GM10847 (cell line): Measurements from ENCODE around the gene MAP3K6.

Experiments
- POLR2A ChIP-seq: IDR thresholded peaks from 2 replicates; pipeline ENCODE4 v1.6.1; 2011; ENCODE audit not compliant: insufficient read length; ENCODE audit errors: extremely low read depth

MAP3K6 gene

GRCh38 chr1:27398405-27399149, 31.8 kb upstream of the MAP3K6 start:
- no peak for TF ChIP-seq POLR2A

GRCh38 chr1:27397749-27398148, 31.0 kb upstream of the MAP3K6 start:
- no peak for TF ChIP-seq POLR2A

GRCh38 chr1:27397110-27397509, 30.3 kb upstream of the MAP3K6 start:
- TF ChIP-seq POLR2A, result no peak

GRCh38 chr1:27395441-27396195, 28.9 kb upstream of the MAP3K6 start:
- TF ChIP-seq POLR2A, result no peak

- no peak for TF ChIP-seq POLR2A
Measured at GRCh38 chr1:27394925-27395324, 28.2 kb upstream of the MAP3K6 start.

GRCh38 chr1:27394282-27394658, 27.5 kb upstream of the MAP3K6 start:
- TF ChIP-seq POLR2A, result no peak

GRCh38 chr1:27393641-27394281, 27.0 kb upstream of the MAP3K6 start:
- TF ChIP-seq POLR2A, result no peak

GRCh38 chr1:27392778-27393635, 26.2 kb upstream of the MAP3K6 start:
- no peak for TF ChIP-seq POLR2A

- no peak for TF ChIP-seq POLR2A
Measured at GRCh38 chr1:27392096-27392777, 25.5 kb upstream of the MAP3K6 start, which contains the start of gene GPR3. Gene GPR3, plus strand, starts transcription at chr1:27392622. Its CDS starts 1,177 bp downstream, at chr1:27393799.

- TF ChIP-seq POLR2A, result no peak
Measured at GRCh38 chr1:27391511-27392095, 24.8 kb upstream of the MAP3K6 start.

GRCh38 chr1:27388337-27389005, 21.7 kb upstream of the MAP3K6 start:
- TF ChIP-seq POLR2A, result no peak

- no peak for TF ChIP-seq POLR2A
Measured at GRCh38 chr1:27383661-27384060, 16.9 kb upstream of the MAP3K6 start.

GRCh38 chr1:27383039-27383605, 16.4 kb upstream of the MAP3K6 start, which contains the start of gene CD164L2:
Gene CD164L2, minus strand, starts transcription at chr1:27383333. Its CDS starts 94 bp downstream, at chr1:27383239.
- TF ChIP-seq POLR2A, result no peak

GRCh38 chr1:27381969-27382762, 15.4 kb upstream of the MAP3K6 start:
- no peak for TF ChIP-seq POLR2A
